Activated naive CD4-positive, alpha-beta T cell treated with Interleukin-2 at 50 U/mL for 16 hours (primary cell): ENCODE results near the gene TBX4.
"Not testable (repeated sequence)": the region's sequence is repeated elsewhere in the genome, so short reads cannot be mapped to it uniquely, and the experiment has no call there.

Experiments
- DNase-seq: peaks from one replicate; pipeline ENCODE4 v3.0.0-alpha.2; 2020

Gene TBX4

GRCh38 chr17:61486135-61487120 is 34.2 kb downstream of the TBX4 start:
- no peak for DNase-seq

- no peak for DNase-seq
Observed at GRCh38 chr17:61487161-61487988, 35.2 kb downstream of the TBX4 start.

- no peak for DNase-seq
Observed at GRCh38 chr17:61487989-61488595, 35.9 kb downstream of the TBX4 start.

- DNase-seq: no peak
Observed at GRCh38 chr17:61488878-61489718, 36.9 kb downstream of the TBX4 start.

GRCh38 chr17:61489719-61490490 is 37.7 kb downstream of the TBX4 start:
- no peak for DNase-seq

- no peak for DNase-seq
Observed at GRCh38 chr17:61490540-61490975, 38.3 kb downstream of the TBX4 start.

GRCh38 chr17:61491981-61492380 is 39.8 kb downstream of the TBX4 start:
- no peak for DNase-seq

- no peak for DNase-seq
Observed at GRCh38 chr17:61492759-61493526, 40.7 kb downstream of the TBX4 start.

GRCh38 chr17:61493830-61494324 is 41.7 kb downstream of the TBX4 start:
- not testable (repeated sequence) for DNase-seq

GRCh38 chr17:61494325-61495160 is 42.3 kb downstream of the TBX4 start:
- no peak for DNase-seq

GRCh38 chr17:61495161-61495857 is 43.1 kb downstream of the TBX4 start:
- DNase-seq: no peak

- no peak for DNase-seq
Observed at GRCh38 chr17:61496174-61496956, 44.1 kb downstream of the TBX4 start.

- DNase-seq: no peak
Observed at GRCh38 chr17:61496957-61497653, 44.9 kb downstream of the TBX4 start.

- no peak for DNase-seq
Observed at GRCh38 chr17:61498042-61498994, 46.1 kb downstream of the TBX4 start.

- no peak for DNase-seq
Observed at GRCh38 chr17:61499632-61500031, 47.4 kb downstream of the TBX4 start.

GRCh38 chr17:61500287-61500686 is 48.1 kb downstream of the TBX4 start:
- DNase-seq: no peak
